WTC11 (cell line): ENCODE results near the gene DPCD. TPM values are rescaled to one million over a fixed set of nuclear protein-coding genes. Genes with fewer than 3 reads are reported as not detected.

Experiments
- AFF4 ChIP-seq: sonication (generic); formaldehyde crosslinking; IDR thresholded peaks from 2 replicates; pipeline ENCODE4 v1.8.1; 2023; ENCODE audit warnings: mild to moderate bottlenecking, missing genetic modification reagents, borderline replicate concordance
- CBFB ChIP-seq: sonication (generic); formaldehyde crosslinking; IDR thresholded peaks from 2 replicates; pipeline ENCODE4 v1.8.1; 2022; ENCODE audit warnings: mild to moderate bottlenecking, low read depth, missing genetic modification reagents
- FOXP1 ChIP-seq: sonication (generic); formaldehyde crosslinking; IDR thresholded peaks from 2 replicates; pipeline ENCODE4 v1.8.0; 2022; ENCODE audit warnings: missing genetic modification reagents, mild to moderate bottlenecking, moderate library complexity, borderline replicate concordance
- GABPB1 ChIP-seq: sonication (generic); formaldehyde crosslinking; IDR thresholded peaks from 2 replicates; pipeline ENCODE4 v1.8.1; 2023; ENCODE audit warnings: mild to moderate bottlenecking, missing genetic modification reagents
- IRF1 ChIP-seq: sonication (generic); formaldehyde crosslinking; IDR thresholded peaks from 2 replicates; pipeline ENCODE4 v1.8.0; 2023; ENCODE audit warnings: missing genetic modification reagents
- KAT7 ChIP-seq: sonication (generic); formaldehyde crosslinking; IDR thresholded peaks from 2 replicates; pipeline ENCODE4 v1.8.1; 2023; ENCODE audit warnings: missing genetic modification reagents, mild to moderate bottlenecking, borderline replicate concordance
- MXD4 ChIP-seq: fragments of 250-450 bp; sonication (Bioruptor Pico); IDR thresholded peaks from 2 replicates; pipeline ENCODE4 v1.8.0; 2021; ENCODE audit warnings: mild to moderate bottlenecking, moderate library complexity, borderline replicate concordance
- MYBL2 ChIP-seq: sonication (generic); formaldehyde crosslinking; IDR thresholded peaks from 2 replicates; pipeline ENCODE4 v1.8.1; 2023; ENCODE audit warnings: mild to moderate bottlenecking, moderate library complexity, missing genetic modification reagents
- OVOL2 ChIP-seq: fragments of 250-450 bp; sonication (Bioruptor Pico); IDR thresholded peaks from 2 replicates; pipeline ENCODE4 v1.9.0; 2021; ENCODE audit warnings: mild to moderate bottlenecking, borderline replicate concordance
- PRDM15 ChIP-seq: sonication (generic); formaldehyde crosslinking; IDR thresholded peaks from 2 replicates; pipeline ENCODE4 v1.8.0; 2022; ENCODE audit warnings: missing genetic modification reagents
- ZNF423 ChIP-seq: fragments of 250-450 bp; sonication (Bioruptor Pico); IDR thresholded peaks from 2 replicates; pipeline ENCODE4 v2.1.2; 2022; ENCODE audit warnings: mild to moderate bottlenecking, moderate library complexity
- total RNA-seq: library from RNA; stranded (reverse); gene quantifications from 3 replicates; pipeline ENCODE4 v1.2.3, GENCODE V29; 2021
- TF ChIP-seq, protein P1 (sequence below): sonication (generic); formaldehyde crosslinking; IDR thresholded peaks from 2 replicates; pipeline ENCODE4 v1.8.1; 2023; ENCODE audit warnings: mild to moderate bottlenecking, moderate library complexity, missing genetic modification reagents
- TF ChIP-seq, protein P2 (sequence below): sonication (generic); formaldehyde crosslinking; IDR thresholded peaks from 2 replicates; pipeline ENCODE4 v1.8.0; 2023; ENCODE audit warnings: missing genetic modification reagents, mild to moderate bottlenecking, borderline replicate concordance

The DPCD gene
- total RNA-seq, 1 experiment from 2014 or later = 21.8 TPM

DNA sequence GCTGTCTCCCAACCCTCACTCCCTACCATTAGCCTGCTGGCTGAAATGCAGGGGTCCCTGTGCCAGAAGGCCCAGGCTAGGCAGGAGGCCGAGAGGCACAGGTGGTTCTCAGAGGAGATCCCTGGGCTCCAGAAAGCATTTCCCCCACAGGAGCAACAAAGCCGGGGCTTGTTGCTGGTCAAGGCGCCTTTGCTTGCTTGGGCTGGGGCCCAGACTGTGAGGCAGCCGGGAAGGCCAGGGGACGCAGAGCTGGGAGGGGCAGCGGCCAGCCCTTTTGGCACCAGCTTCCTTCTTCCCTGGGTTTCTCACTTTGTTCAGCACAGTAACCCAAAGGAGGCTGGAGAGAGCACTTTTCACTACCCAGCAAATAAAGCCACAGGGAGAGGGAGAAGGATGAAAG is 58.2 kb downstream of the DPCD start (continued):
- no peak for TF ChIP-seq PRDM15 (CRISPR knock-in tag)
- TF ChIP-seq KAT7 (CRISPR knock-in tag) = no peak
- TF ChIP-seq, protein P1, sequence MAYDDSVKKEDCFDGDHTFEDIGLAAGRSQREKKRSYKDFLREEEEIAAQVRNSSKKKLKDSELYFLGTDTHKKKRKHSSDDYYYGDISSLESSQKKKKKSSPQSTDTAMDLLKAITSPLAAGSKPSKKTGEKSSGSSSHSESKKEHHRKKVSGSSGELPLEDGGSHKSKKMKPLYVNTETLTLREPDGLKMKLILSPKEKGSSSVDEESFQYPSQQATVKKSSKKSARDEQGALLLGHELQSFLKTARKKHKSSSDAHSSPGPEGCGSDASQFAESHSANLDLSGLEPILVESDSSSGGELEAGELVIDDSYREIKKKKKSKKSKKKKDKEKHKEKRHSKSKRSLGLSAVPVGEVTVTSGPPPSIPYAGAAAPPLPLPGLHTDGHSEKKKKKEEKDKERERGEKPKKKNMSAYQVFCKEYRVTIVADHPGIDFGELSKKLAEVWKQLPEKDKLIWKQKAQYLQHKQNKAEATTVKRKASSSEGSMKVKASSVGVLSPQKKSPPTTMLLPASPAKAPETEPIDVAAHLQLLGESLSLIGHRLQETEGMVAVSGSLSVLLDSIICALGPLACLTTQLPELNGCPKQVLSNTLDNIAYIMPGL (CRISPR knock-in tag) = no peak
- TF ChIP-seq, protein P2, sequence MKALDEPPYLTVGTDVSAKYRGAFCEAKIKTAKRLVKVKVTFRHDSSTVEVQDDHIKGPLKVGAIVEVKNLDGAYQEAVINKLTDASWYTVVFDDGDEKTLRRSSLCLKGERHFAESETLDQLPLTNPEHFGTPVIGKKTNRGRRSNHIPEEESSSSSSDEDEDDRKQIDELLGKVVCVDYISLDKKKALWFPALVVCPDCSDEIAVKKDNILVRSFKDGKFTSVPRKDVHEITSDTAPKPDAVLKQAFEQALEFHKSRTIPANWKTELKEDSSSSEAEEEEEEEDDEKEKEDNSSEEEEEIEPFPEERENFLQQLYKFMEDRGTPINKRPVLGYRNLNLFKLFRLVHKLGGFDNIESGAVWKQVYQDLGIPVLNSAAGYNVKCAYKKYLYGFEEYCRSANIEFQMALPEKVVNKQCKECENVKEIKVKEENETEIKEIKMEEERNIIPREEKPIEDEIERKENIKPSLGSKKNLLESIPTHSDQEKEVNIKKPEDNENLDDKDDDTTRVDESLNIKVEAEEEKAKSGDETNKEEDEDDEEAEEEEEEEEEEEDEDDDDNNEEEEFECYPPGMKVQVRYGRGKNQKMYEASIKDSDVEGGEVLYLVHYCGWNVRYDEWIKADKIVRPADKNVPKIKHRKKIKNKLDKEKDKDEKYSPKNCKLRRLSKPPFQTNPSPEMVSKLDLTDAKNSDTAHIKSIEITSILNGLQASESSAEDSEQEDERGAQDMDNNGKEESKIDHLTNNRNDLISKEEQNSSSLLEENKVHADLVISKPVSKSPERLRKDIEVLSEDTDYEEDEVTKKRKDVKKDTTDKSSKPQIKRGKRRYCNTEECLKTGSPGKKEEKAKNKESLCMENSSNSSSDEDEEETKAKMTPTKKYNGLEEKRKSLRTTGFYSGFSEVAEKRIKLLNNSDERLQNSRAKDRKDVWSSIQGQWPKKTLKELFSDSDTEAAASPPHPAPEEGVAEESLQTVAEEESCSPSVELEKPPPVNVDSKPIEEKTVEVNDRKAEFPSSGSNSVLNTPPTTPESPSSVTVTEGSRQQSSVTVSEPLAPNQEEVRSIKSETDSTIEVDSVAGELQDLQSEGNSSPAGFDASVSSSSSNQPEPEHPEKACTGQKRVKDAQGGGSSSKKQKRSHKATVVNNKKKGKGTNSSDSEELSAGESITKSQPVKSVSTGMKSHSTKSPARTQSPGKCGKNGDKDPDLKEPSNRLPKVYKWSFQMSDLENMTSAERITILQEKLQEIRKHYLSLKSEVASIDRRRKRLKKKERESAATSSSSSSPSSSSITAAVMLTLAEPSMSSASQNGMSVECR (CRISPR knock-in tag) = no peak
- TF ChIP-seq OVOL2 = no peak
- TF ChIP-seq IRF1 (CRISPR knock-in tag) = no peak
- no peak for TF ChIP-seq FOXP1 (CRISPR knock-in tag)
- no peak for TF ChIP-seq MXD4 (CRISPR knock-in tag)
- TF ChIP-seq CBFB (CRISPR knock-in tag) = no peak
- no peak for TF ChIP-seq GABPB1
- TF ChIP-seq AFF4 (CRISPR knock-in tag) = no peak
- no peak for TF ChIP-seq MYBL2 (CRISPR knock-in tag)
- no peak for TF ChIP-seq ZNF423
